Activated effector memory CD4-positive, alpha-beta T cell treated with anti-CD3 and anti-CD28 coated beads, Interleukin-2, amount 50 U/mL, for 16 hours (primary cell): ENCODE measurements around the gene ARHGEF19.
"Not testable (repeated sequence)": the region's sequence is repeated elsewhere in the genome, so short reads cannot be mapped to it uniquely, and the experiment has no call there.

ENCODE experiments used
- DNase-seq: peaks from one replicate; pipeline ENCODE4 v3.0.0-alpha.2; 2020

ARHGEF19 gene

GRCh38 chr1:16178596-16179497 is 33.6 kb downstream of the ARHGEF19 start:
- no peak for DNase-seq

- DNase-seq = no peak
These were observed 35.1 kb downstream of the ARHGEF19 start for GRCh38 chr1:16177306-16177705.

GRCh38 chr1:16176653-16177052 is 35.8 kb downstream of the ARHGEF19 start:
- no peak for DNase-seq

- DNase-seq = no peak
These were observed 36.6 kb downstream of the ARHGEF19 start for GRCh38 chr1:16175610-16176553.

GRCh38 chr1:16174886-16175598 is 37.4 kb downstream of the ARHGEF19 start:
- no peak for DNase-seq

GRCh38 chr1:16174261-16174868 is 38.1 kb downstream of the ARHGEF19 start:
- no peak for DNase-seq

- DNase-seq = no peak
These were observed 38.8 kb downstream of the ARHGEF19 start for GRCh38 chr1:16173447-16174260.

GRCh38 chr1:16172964-16173446 is 39.4 kb downstream of the ARHGEF19 start:
- no peak for DNase-seq

- no peak for DNase-seq
These were observed 40.1 kb downstream of the ARHGEF19 start for GRCh38 chr1:16172218-16172830.

- no peak for DNase-seq
These were observed 40.9 kb downstream of the ARHGEF19 start for GRCh38 chr1:16171314-16172151.

GRCh38 chr1:16170283-16170673 is 42.2 kb downstream of the ARHGEF19 start:
- DNase-seq = no peak

GRCh38 chr1:16168622-16169360 is 43.7 kb downstream of the ARHGEF19 start:
- no peak for DNase-seq

- not testable (repeated sequence) for DNase-seq
These were observed 44.3 kb downstream of the ARHGEF19 start for GRCh38 chr1:16168144-16168495.

- peak; percentile 86 for DNase-seq
These were observed 44.9 kb downstream of the ARHGEF19 start for GRCh38 chr1:16167331-16168143.

GRCh38 chr1:16166117-16166516 is 46.3 kb downstream of the ARHGEF19 start:
- no peak for DNase-seq

- no peak for DNase-seq
These were observed 46.9 kb downstream of the ARHGEF19 start for GRCh38 chr1:16165548-16165947.

- no peak for DNase-seq
These were observed 47.4 kb downstream of the ARHGEF19 start for GRCh38 chr1:16165073-16165364.

GRCh38 chr1:16164213-16165072 is 48.0 kb downstream of the ARHGEF19 start:
- no peak for DNase-seq
